ENCODE measurements around the gene OR4A15. TPM values are rescaled to one million over a fixed set of nuclear protein-coding genes. Genes with fewer than 3 reads are reported as not detected.

The OR4A15 gene
- not detected for total RNA-seq

DNA sequence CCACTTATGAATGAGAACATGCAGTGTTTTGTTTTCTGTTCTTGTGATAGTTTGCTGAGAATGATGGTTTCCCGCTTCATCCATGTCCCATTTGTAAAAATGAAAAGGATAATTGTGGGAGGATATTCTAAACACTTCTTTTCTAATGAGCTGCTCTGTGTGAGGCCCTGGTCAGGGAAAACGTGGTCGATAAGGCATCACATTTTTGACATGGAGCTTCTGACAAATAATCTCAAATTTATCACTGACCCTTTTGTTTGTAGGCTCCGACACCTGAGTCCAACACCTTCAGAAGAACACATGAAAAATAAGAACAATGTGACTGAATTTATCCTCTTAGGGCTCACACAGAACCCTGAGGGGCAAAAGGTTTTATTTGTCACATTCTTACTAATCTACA, at the start of gene OR4A15:
Gene OR4A15, plus strand, starts transcription at position 301 of the 400 bp plus-strand sequence. Its CDS starts 0 bp downstream, at position 301.
- no peak within 1 kb of the TSS for H3K4me3 ChIP-seq

DNA sequence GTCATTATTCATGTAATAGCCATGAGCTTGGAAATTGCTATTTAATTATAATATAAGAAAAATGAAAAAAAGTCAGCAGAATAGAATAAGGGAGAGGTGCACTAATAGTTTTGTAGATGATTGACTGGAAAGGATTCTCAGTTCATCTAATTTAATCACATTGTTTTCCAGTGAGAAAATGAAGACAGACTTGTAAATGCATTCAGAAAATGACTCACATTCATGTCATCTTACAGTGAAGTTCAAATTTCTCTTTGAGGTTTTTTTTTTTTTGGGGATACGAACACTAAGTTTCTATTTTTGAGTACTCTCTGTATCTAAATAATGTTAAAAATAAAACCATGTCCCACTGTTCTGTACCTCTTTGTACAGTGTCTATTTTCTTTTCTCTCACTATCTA, 43.3 kb upstream of the OR4A15 start:
- no peak for DNase-seq (ENCODE audit: extremely low spot score in 2 of 2)
- TF ChIP-seq, protein P1, sequence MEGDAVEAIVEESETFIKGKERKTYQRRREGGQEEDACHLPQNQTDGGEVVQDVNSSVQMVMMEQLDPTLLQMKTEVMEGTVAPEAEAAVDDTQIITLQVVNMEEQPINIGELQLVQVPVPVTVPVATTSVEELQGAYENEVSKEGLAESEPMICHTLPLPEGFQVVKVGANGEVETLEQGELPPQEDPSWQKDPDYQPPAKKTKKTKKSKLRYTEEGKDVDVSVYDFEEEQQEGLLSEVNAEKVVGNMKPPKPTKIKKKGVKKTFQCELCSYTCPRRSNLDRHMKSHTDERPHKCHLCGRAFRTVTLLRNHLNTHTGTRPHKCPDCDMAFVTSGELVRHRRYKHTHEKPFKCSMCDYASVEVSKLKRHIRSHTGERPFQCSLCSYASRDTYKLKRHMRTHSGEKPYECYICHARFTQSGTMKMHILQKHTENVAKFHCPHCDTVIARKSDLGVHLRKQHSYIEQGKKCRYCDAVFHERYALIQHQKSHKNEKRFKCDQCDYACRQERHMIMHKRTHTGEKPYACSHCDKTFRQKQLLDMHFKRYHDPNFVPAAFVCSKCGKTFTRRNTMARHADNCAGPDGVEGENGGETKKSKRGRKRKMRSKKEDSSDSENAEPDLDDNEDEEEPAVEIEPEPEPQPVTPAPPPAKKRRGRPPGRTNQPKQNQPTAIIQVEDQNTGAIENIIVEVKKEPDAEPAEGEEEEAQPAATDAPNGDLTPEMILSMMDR (IDR thresholded peaks at IDR 0.05), result no peak
- TF ChIP-seq POLR2A (IDR thresholded peaks at IDR 0.05) (no peak), POLR2AphosphoS5 (IDR thresholded peaks at IDR 0.05; ENCODE audit: insufficient read depth in 1 of 2, low read depth in 1 of 2) (no peak)
- H3K4me3 ChIP-seq, result no peak overlapping the region
- H3K27me3 ChIP-seq, result no peaks in the 10 kb centered on the region
- H3K27ac ChIP-seq, result no peak overlapping the region
- H3K9me3 ChIP-seq, result no peaks in the 10 kb centered on the region
- no peaks in the 10 kb centered on the region for H3K4me1 ChIP-seq
- H3K36me3 ChIP-seq, result no peaks in the 10 kb centered on the region
- intact Hi-C loops (cut with DNase I), result no loop called here

More for the DNA sequence above, at the start of gene OR4A15:
- intact Hi-C loops (cut with DNase I), result no loop called here
- no peaks in the 10 kb centered on the region for H3K36me3 ChIP-seq
- H3K27ac ChIP-seq, result no peak within 1 kb of the TSS
- H3K27me3 ChIP-seq, result no peaks in the 10 kb centered on the region
- TF ChIP-seq, protein P1 (IDR thresholded peaks at IDR 0.05), result no peak
- TF ChIP-seq POLR2AphosphoS5 (IDR thresholded peaks at IDR 0.05; ENCODE audit: insufficient read depth in 1 of 2, low read depth in 1 of 2) (no peak), POLR2A (IDR thresholded peaks at IDR 0.05) (no peak)
- H3K9me3 ChIP-seq, result no peaks in the 10 kb centered on the region
- no peak for DNase-seq (ENCODE audit: extremely low spot score in 2 of 2)
- no peaks in the 10 kb centered on the region for H3K4me1 ChIP-seq

- intact Hi-C loops (cut with DNase I), result no loop called here
- Histone ChIP-seq H3K27ac (no peak within 1 kb of the TSS), H3K36me3 (no peaks in the 10 kb centered on the region), H3K4me1 (no peaks in the 10 kb centered on the region), H3K4me3 (no peak within 1 kb of the TSS), H3K9me3 (no peaks in the 10 kb centered on the region), H3K27me3 (no peaks in the 10 kb centered on the region)
- TF ChIP-seq, protein P1 (IDR thresholded peaks at IDR 0.05), result no peak
- TF ChIP-seq POLR2A (IDR thresholded peaks at IDR 0.05) (no peak), POLR2AphosphoS5 (IDR thresholded peaks at IDR 0.05; ENCODE audit: insufficient read depth in 1 of 2, low read depth in 1 of 2) (no peak)
- no peak for DNase-seq (ENCODE audit: extremely low spot score in 2 of 2)
Measured at GRCh38 chr11:55342901-55343300, 24.9 kb upstream of the OR4A15 start, which contains the start of gene OR4A16. Gene OR4A16, plus strand, starts transcription at chr11:55343201. Its CDS starts 0 bp downstream, at chr11:55343201.

DNA sequence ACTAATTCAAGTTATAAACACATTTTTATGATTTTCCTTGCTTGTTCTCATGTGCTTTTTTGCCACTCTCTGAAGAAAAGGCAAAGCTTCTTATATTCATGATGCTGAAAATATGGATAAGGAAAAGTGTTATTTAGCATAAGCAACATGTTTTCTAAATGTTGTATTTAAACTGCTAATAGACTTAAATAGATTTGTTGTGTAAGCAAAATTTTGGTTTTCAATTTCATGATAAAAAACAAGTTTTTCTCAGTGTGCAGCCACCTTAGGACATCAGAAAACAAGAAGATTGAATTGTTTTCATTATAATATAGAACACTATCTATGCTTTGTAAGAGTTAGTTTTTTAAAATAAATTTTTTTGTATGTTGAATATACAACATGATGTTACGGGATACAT, 22.5 kb upstream of the OR4A15 start:
- Histone ChIP-seq H3K4me1 (no peaks in the 10 kb centered on the region), H3K9me3 (no peaks in the 10 kb centered on the region), H3K27ac (no peak overlapping the region), H3K27me3 (no peaks in the 10 kb centered on the region), H3K36me3 (no peaks in the 10 kb centered on the region), H3K4me3 (no peak overlapping the region)
- intact Hi-C loops (cut with DNase I), result no loop called here
- DNase-seq (ENCODE audit: extremely low spot score in 2 of 2), result no peak
- TF ChIP-seq, protein P1 (IDR thresholded peaks at IDR 0.05), result no peak
- no peak for TF ChIP-seq POLR2AphosphoS5 (IDR thresholded peaks at IDR 0.05; ENCODE audit: insufficient read depth in 1 of 2, low read depth in 1 of 2)
- no peak for TF ChIP-seq POLR2A (IDR thresholded peaks at IDR 0.05)

- H3K27me3 ChIP-seq, result no peaks in the 10 kb centered on the region
- H3K27ac ChIP-seq, result no peak overlapping the region
- intact Hi-C loops (cut with DNase I), result no loop called here
- no peaks in the 10 kb centered on the region for H3K9me3 ChIP-seq
- no peak for TF ChIP-seq POLR2AphosphoS5 (IDR thresholded peaks at IDR 0.05; ENCODE audit: insufficient read depth in 1 of 2, low read depth in 1 of 2)
- H3K4me1 ChIP-seq, result no peaks in the 10 kb centered on the region
- no peaks in the 10 kb centered on the region for H3K36me3 ChIP-seq
- H3K4me3 ChIP-seq, result no peak overlapping the region
- DNase-seq (ENCODE audit: extremely low spot score in 2 of 2), result no peak
Measured at GRCh38 chr11:55349032-55349431, 18.7 kb upstream of the OR4A15 start.

All from vagina (tissue), 2 donors.